CD4-positive, alpha-beta T cell treated with Interferon alpha-2 for 1 hour (primary cell): ENCODE measurements around the gene RC3H2.
"Not testable (repeated sequence)": the region's sequence is repeated elsewhere in the genome, so short reads cannot be mapped to it uniquely, and the experiment has no call there.

Source experiments
- DNase-seq, 2 donors: peaks; one replicate each; pipeline ENCODE4 v3.0.0-alpha.2; 2020 to 2022

Gene RC3H2

DNA sequence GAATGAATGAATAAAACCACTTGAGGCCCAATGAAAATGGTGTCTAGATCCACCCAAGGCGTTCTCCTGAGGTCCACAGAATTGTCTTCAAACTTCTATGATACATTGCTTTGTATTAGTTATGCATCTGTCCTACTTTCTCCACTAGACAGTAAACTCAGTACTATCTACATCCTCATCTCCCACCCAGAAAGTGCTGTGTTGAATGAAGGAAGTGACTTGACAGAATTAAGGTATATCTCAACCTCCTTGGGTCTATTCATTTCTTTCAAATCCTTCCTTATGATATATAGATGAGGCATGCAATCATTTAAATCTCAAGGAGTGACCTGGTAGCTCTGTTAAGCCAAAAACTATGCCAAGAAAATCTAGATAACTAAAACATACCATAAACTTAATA, 61.0 kb downstream of the RC3H2 start:
- DNase-seq, result no peak

DNA sequence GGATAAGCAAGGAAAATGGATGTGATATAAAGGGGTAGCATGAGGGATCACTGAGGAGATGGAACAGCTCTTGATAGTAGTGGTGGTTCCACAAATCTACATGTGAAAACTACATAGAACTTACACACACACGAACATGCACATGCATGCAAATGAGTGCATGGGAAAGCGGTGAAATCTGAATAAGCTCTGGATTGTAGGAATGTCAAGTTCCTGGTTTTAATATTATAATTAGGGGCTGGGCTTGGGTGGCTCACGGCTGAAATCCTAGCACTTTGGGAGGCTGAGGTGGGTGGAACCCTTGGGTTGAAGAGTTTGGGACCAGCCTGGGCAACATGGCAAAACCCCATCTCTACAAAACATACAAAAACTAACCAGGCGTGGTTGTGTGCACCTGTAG, 63.7 kb downstream of the RC3H2 start:
- DNase-seq, result no peak

DNA sequence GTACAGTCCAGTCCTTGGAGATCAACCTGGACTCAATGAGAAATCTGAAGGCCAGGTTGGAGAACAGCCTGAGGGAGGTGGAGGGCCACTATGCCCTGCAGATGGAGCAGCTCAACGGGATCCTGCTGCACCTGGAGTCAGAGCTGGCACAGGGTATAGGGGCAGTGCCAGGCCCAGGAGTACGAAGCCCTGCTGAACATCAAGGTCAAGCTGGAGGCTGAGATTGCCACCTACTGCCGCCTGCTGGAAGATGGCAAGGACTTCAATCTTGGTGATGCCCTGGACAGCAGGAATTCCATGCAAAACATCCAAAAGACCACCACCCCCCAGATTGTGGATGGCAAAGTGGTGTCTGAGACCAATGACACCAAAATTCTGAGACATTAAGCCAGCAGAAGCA, 66.7 kb downstream of the RC3H2 start:
- DNase-seq, result not testable (repeated sequence)

- no peak for DNase-seq
Measured at GRCh38 chr9:122837266-122837850, 67.8 kb downstream of the RC3H2 start.

- DNase-seq, result peak in 1 of 2 donors; percentile 20
Measured at GRCh38 chr9:122835313-122835731, 69.8 kb downstream of the RC3H2 start.

DNA sequence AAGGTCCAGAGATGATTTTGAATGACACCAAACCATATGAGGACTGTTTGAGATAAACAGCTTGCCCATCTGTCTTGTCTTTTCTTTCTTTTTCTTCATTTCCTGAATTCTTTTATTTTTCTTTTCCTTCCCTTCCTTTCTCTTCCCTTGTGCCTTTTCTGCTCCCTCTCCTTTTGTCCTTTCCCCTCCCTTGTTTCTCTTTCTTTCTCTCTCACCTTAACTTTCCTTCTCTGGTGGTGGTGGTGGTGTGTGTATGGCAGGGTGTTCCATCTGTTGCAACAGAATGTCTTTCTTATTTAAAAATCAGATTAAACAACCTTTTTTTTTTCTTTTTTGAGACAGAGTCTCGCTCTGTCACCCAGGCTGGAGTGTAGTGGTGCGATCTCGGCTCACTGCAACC, 73.0 kb downstream of the RC3H2 start:
- no peak for DNase-seq

GRCh38 chr9:122828965-122829284, 76.2 kb downstream of the RC3H2 start:
- DNase-seq, result not testable (repeated sequence)

GRCh38 chr9:122827761-122828093, 77.4 kb downstream of the RC3H2 start:
- no peak for DNase-seq

DNA sequence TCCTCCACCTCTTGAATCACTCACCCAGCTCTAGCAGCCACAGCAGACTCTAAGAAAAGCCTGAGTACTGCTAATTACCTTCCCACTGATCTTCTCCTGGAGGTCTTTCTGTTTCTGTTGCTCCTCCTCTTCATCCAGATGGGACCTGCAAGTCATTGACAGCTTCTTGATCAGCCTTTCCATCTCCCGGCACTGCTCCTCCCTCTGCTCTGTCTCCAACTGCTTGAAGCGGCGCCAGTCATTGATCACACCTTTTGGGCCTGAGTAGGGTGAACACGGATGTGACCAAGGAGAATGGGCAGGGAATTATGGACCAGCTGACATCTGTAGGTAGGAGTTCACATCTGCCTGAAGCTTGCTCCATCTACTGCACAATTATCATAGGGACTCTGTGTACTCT, 82.2 kb downstream of the RC3H2 start:
- DNase-seq, result no peak

- no peak for DNase-seq
Measured at GRCh38 chr9:122822056-122822455, 83.1 kb downstream of the RC3H2 start.

GRCh38 chr9:122821278-122821943, 83.7 kb downstream of the RC3H2 start:
- DNase-seq, result peak in 1 of 2 donors; percentile 12

- DNase-seq, result no peak
Measured at GRCh38 chr9:122820490-122820845, 84.7 kb downstream of the RC3H2 start.

- no peak for DNase-seq
Measured at GRCh38 chr9:122819791-122820489, 85.2 kb downstream of the RC3H2 start.

DNA sequence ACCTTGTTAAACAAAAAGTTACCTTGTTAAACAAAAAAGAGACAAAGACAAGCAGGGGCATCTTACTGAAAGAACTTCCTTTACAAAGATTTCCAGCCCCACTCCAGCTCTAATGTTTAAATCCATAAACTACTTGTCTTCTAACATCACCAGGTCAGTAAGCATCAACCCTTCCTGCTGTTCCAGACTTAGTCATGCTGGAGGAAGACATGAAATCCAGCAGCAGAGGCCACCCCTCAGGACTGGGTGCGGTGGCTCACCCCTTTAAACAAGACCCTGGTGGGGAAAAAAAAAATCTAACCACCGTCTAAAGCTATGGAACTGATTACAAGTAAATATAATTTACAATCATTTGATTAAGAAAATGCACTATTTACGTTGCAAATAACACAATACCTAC, 85.8 kb downstream of the RC3H2 start:
- DNase-seq, result no peak

- DNase-seq, result peak; percentile 17 to 56
Measured at GRCh38 chr9:122816163-122816867, 88.8 kb downstream of the RC3H2 start.

DNA sequence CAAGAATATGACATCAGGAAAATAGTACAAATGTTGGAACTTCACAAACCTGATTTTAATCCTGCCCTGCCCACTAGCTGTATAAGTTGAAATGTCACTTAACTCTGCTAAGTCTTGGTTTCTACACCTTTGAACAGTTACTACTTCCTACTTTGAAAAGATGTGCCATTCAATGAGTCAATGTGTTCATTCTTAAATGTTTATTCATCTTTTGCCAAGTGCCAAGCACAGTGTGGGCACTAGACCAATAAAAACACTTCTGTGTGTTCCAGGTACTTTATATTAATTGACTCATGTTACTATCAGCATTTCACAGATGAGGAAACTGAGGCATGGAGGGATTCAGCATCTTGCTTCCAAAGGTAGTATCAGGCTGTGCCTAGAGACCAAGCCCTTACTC, 89.6 kb downstream of the RC3H2 start:
- DNase-seq, result no peak

GRCh38 chr9:122814545-122814944, 90.6 kb downstream of the RC3H2 start:
- no peak for DNase-seq

DNA sequence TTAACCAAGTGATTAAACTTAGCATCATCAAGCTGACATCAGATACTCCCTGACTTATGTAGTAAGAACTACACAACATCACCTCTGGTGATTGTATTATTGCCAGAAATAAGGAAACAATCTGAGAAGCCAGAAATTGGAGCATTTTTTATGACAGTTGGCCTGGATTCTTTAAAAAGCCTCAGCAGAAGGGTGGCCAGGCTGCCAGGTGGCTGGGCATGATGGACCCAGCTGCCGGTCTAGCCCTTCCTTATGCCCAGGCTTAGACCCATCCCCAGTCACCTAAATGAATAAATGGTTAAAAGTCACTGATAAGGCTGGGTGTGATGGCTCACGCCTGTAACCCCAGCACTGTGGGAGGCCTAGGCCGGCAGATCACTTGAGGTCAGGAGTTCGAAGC, 92.4 kb downstream of the RC3H2 start:
- no peak for DNase-seq

- peak; percentile 73 to 81 for DNase-seq
Measured at GRCh38 chr9:122810306-122810946, 94.7 kb downstream of the RC3H2 start.

DNA sequence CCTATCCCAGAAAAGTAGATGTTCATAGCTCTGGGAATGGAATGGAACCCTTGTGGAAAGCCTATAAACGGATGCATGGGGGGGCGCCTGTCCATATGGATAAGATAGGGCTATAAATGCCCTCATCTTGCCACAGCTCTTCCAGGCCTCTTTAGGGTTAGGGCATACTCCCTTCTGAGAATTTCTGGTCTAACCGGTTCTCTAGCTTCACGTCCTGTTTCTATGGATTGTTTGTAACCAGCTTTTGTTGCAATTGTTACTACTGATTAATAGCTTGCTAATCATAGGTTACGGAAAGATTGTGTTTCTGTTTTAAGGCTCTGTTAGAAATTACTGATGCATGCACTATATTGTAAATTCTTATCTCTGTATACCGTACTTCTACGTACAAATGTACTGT, 95.9 kb downstream of the RC3H2 start:
- DNase-seq, result not testable (repeated sequence)

DNA sequence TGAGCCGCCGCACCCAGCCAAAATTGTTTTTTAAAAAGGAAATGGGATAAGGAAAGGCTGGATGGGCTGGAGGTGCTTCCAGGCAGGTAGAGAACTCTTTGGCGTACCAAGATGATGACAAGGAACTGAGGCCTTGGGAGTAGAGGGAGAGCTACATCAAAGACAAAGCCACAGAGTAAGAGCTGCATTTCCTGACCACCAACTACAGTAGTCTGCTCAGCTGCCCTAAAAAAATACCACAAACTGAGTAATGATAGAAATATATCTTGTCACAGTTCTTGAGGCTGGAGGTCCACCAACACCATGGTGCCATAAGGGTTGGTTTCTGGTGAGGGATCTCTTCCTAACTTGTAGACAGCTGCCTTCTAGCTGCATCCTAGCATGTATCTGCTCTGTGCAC, 97.0 kb downstream of the RC3H2 start:
- no peak for DNase-seq

- no peak for DNase-seq
Measured at GRCh38 chr9:122807271-122807900, 97.8 kb downstream of the RC3H2 start.

- no peak for DNase-seq
Measured at GRCh38 chr9:122806661-122807060, 98.5 kb downstream of the RC3H2 start.
